Panc1 (cell line): ENCODE data around the gene ESRRA. TPM values are rescaled to one million over a fixed set of nuclear protein-coding genes. Genes with fewer than 3 reads are reported as not detected.
A peak's percentile ranks its signal among the peaks of the same experiment; 100 is the strongest.

Source experiments
- ATAC-seq: fragments of 200-7000 bp; cut with Tn5 transposase; 2 replicates; pipeline ENCODE4 v1.9.1; 2020; ENCODE audit warnings: mild to moderate bottlenecking, moderate library complexity
- BruUV-seq: library from RNA; stranded (reverse); fragments of 400-500 nt; replicated peaks from 2 replicates; lab custom pipeline; 2021; lab: Mats Ljungman, UMichigan
- CTCF ChIA-PET: fragments of 300-600 bp; sonication (Branson Sonifier 250); formaldehyde crosslinking; loops from one replicate; lab custom pipeline; 2022; ENCODE audit warnings: antibody characterized with exemption; lab: Charles Lee
- POLR2A ChIA-PET: fragments of 300-600 bp; sonication (Branson Sonifier 250); formaldehyde crosslinking; loops from one replicate; lab custom pipeline; 2022; ENCODE audit warnings: antibody characterized with exemption; lab: Charles Lee
- DNase-seq: peaks from one replicate; pipeline ENCODE4 v3.0.0-alpha.2; 2010; ENCODE audit warnings: low read depth, low spot score
- H3K27ac ChIP-seq: 2 replicates; pipeline ENCODE4 v1.5.1; 2011; ENCODE audit warnings: mild to moderate bottlenecking, low read length, inconsistent platforms
- H3K27me3 ChIP-seq: fragments of 200-500 bp; sonication (Bioruptor generic); 2 replicates; pipeline ENCODE4 v1.6.0; 2014; ENCODE audit warnings: low read length, inconsistent platforms; ENCODE audit not compliant: control insufficient read depth, insufficient read depth
- H3K36me3 ChIP-seq: fragments of 200-500 bp; sonication (Bioruptor generic); 2 replicates; pipeline ENCODE4 v1.5.1; 2014; ENCODE audit warnings: inconsistent platforms, mild to moderate bottlenecking, low read length, moderate library complexity; ENCODE audit not compliant: control insufficient read depth, insufficient read depth
- H3K4me1 ChIP-seq: 2 replicates; pipeline ENCODE4 v1.5.1; 2011; ENCODE audit warnings: inconsistent platforms, mild to moderate bottlenecking, low read length, moderate library complexity; ENCODE audit not compliant: control insufficient read depth, insufficient read depth
- H3K4me3 ChIP-seq, 2 experiments: 2 replicates each; pipeline ENCODE4 v1.5.1; 2011 to 2012; ENCODE audit warnings: low read depth in 2 of 2, low read length in 2 of 2, mild to moderate bottlenecking in 2 of 2, inconsistent platforms in 1 of 2, moderate library complexity in 1 of 2
- H3K9me3 ChIP-seq: fragments of 200-500 bp; sonication (Bioruptor generic); 2 replicates; pipeline ENCODE4 v1.5.1; 2014; ENCODE audit warnings: low read depth, mild to moderate bottlenecking, inconsistent platforms, low read length, moderate library complexity; ENCODE audit not compliant: control insufficient read depth, insufficient read depth
- POLR2AphosphoS5 ChIP-seq: IDR thresholded peaks from 2 replicates; pipeline ENCODE4 v1.6.1; 2012; ENCODE audit warnings: mild to moderate bottlenecking, low read depth, low read length, moderate library complexity
- SIN3A ChIP-seq: IDR thresholded peaks from 2 replicates; pipeline ENCODE4 v1.6.1; 2012; ENCODE audit warnings: low read depth, mild to moderate bottlenecking, low read length, moderate library complexity, borderline replicate concordance; ENCODE audit not compliant: insufficient read depth
- TCF7L2 ChIP-seq: IDR thresholded peaks from 2 replicates; pipeline ENCODE4 v1.6.1; 2011; ENCODE audit warnings: mild to moderate bottlenecking, low read depth, low read length, inconsistent platforms
- in situ Hi-C: cut with HindIII; loops from 2 replicates; pipeline ENCODE4 v1.10.0; 2016; ENCODE audit warnings: low sequenced_read_pairs, low pct_unique_long_range_greater_than_20kb
- intact Hi-C: fragments of 100-400 bp; cut with micrococcal nuclease; formaldehyde crosslinking; loops from one replicate; pipeline ENCODE4 v1.10.0; 2022; ENCODE audit not compliant: unreplicated experiment
- total RNA-seq: library from RNA; stranded (reverse); gene quantifications from one replicate; pipeline ENCODE4 v1.2.1, GENCODE V29; 2021; ENCODE audit not compliant: unreplicated experiment
- TF ChIP-seq, protein P1 (sequence below), 2 experiments: IDR thresholded peaks; 2 replicates each; pipeline ENCODE4 v1.6.1; 2011 to 2012; ENCODE audit warnings: low read depth in 2 of 2, control low read depth in 1 of 2, low read length in 1 of 2, mild to moderate bottlenecking in 1 of 2, moderate library complexity in 1 of 2; ENCODE audit not compliant: insufficient read depth in 1 of 2
- TF ChIP-seq, protein P2 (sequence below): fragments of 450-650 bp; IDR thresholded peaks from 2 replicates; pipeline ENCODE4 v1.5.1; 2017; ENCODE audit warnings: mild to moderate bottlenecking

Gene ESRRA
- total RNA-seq, 1 experiment from 2014 or later = 81.6 TPM

DNA sequence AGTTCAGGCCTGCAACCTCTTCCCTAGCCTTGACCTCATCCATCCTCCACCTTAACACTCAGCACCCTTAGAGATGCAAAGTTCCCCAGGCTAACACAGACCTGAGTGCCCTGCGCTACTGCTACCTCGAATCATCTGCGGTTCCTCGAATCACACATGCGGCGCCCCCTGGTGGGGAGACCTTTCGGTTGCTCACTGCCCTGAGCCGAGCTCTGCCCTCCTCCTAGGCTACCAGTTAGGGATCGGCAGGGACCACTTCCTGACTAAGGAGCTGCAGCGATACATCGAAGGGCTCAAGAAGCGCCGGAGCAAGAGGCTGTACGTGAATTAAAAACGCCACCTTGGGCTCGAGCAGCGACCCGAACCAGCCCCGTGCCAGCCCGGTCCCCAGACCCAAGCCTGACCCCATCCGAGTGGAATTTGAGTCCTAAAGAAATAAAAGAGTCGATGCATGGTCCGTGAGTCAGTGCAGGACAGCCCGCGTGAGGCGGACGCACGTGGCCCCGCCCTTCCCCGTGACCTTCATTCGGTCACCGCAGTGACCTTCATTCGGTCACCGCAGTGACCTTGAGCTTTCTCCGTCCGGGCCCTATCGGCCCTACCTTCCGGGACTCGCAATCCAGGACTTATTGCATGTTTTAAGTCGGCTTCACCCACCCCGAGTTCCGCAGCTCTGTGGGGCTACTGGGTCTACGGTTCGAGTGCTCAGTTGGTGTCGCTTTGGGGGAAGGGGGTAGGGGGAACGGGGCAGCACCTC is 830 bp upstream of the ESRRA start:
- peak; percentile 85 for DNase-seq
- intact Hi-C loops = loop anchor here (10.0 kb wide), 1 partner anchor 60 kb away; the partner anchor contains the start of genes FKBP2 and PPP1R14B
- in situ Hi-C loops = no loop called here
- Histone ChIP-seq H3K36me3 (no peaks in the 10 kb centered on the region), H3K9me3 (no peaks in the 10 kb centered on the region), H3K27me3 (no peaks in the 10 kb centered on the region), H3K4me1 (peaks cover 15% of the 10 kb centered on the region), H3K27ac (peak overlapping the region; percentile 95), H3K4me3 (peak overlapping the region; percentile 72 to 96)
- TSS peak; percentile 99 for BruUV-seq
- POLR2A ChIA-PET = interaction anchor here (0.6 to 1.5 kb wide), 5 partner anchors 13 to 315 kb away, joined by 4 to 10 read pairs (median 7); partner anchors contain the start of genes GPR137 and PRDX5
- CTCF ChIA-PET = interaction anchor here (0.5 to 2.3 kb wide), 8 partner anchors 13 to 1414 kb away, joined by 3 to 25 read pairs (median 4); partner anchors contain the start of genes GPR137, PLCB3, PRDX5 and TRMT112
- peak; percentile 60 for ATAC-seq
- no peak for TF ChIP-seq SIN3A
- TF ChIP-seq, protein P1, sequence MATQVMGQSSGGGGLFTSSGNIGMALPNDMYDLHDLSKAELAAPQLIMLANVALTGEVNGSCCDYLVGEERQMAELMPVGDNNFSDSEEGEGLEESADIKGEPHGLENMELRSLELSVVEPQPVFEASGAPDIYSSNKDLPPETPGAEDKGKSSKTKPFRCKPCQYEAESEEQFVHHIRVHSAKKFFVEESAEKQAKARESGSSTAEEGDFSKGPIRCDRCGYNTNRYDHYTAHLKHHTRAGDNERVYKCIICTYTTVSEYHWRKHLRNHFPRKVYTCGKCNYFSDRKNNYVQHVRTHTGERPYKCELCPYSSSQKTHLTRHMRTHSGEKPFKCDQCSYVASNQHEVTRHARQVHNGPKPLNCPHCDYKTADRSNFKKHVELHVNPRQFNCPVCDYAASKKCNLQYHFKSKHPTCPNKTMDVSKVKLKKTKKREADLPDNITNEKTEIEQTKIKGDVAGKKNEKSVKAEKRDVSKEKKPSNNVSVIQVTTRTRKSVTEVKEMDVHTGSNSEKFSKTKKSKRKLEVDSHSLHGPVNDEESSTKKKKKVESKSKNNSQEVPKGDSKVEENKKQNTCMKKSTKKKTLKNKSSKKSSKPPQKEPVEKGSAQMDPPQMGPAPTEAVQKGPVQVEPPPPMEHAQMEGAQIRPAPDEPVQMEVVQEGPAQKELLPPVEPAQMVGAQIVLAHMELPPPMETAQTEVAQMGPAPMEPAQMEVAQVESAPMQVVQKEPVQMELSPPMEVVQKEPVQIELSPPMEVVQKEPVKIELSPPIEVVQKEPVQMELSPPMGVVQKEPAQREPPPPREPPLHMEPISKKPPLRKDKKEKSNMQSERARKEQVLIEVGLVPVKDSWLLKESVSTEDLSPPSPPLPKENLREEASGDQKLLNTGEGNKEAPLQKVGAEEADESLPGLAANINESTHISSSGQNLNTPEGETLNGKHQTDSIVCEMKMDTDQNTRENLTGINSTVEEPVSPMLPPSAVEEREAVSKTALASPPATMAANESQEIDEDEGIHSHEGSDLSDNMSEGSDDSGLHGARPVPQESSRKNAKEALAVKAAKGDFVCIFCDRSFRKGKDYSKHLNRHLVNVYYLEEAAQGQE (IDR thresholded peaks at IDR 0.05; ENCODE audit: insufficient read depth in 1 of 2, low read depth in 2 of 2, low read length in 1 of 2) = no peak
- TF ChIP-seq, protein P2, sequence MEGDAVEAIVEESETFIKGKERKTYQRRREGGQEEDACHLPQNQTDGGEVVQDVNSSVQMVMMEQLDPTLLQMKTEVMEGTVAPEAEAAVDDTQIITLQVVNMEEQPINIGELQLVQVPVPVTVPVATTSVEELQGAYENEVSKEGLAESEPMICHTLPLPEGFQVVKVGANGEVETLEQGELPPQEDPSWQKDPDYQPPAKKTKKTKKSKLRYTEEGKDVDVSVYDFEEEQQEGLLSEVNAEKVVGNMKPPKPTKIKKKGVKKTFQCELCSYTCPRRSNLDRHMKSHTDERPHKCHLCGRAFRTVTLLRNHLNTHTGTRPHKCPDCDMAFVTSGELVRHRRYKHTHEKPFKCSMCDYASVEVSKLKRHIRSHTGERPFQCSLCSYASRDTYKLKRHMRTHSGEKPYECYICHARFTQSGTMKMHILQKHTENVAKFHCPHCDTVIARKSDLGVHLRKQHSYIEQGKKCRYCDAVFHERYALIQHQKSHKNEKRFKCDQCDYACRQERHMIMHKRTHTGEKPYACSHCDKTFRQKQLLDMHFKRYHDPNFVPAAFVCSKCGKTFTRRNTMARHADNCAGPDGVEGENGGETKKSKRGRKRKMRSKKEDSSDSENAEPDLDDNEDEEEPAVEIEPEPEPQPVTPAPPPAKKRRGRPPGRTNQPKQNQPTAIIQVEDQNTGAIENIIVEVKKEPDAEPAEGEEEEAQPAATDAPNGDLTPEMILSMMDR = peak; percentile 99
- peak; percentile 67 for TF ChIP-seq POLR2AphosphoS5

DNA sequence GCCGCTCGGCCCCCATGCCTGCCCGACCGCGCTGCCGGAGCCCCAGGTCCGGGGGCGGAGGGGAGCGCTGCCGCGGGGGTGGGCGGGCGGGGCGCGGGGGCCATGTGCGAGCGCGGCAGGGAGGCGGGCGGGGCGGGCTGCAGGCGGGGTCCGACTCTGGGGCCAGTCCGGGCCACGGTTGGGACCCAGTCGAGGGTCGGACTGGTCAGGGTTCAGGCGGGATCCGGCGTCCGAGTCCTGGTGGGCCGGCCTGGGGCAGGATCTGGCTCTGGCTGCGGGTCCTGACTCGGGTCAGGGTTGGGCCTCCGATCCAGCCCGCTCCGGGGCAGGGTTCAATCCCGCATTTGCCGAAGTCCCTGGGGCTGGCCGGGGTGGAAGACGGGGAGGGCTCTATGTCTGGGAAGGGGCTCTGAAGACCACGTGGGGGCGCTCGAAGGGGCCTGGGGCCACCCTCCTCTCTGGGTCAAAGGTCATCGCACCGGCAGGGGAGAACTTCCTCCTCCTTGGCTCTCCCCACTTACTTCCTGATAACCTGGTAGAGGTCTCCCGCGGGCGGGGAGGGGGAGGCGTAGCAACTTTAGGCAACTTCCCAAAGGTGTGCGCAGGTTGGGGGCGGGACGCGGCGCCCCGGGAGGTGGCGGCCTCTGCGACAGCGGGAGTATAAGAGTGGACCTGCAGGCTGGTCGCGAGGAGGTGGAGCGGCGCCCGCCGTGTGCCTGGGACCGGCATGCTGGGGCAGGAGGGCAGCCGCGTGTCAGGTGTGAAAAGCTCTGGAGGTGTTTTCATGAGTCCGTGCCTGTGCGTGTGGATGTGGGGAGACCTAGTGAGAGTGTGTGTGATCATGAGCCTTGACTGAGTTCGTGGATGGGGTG is 603 bp downstream of the ESRRA start:
- POLR2A ChIA-PET = interaction anchor here (0.6 to 1.1 kb wide), 5 partner anchors 11 to 1474 kb away, joined by 3 to 8 read pairs (median 4); partner anchors contain the start of genes BAD, PRDX5, STX5 and TRMT112
- H3K27me3 ChIP-seq = no peaks in the 10 kb centered on the region
- H3K27ac ChIP-seq = peak overlapping the region; percentile 77
- intact Hi-C loops = loop anchor here (10.0 kb wide), 1 partner anchor 61 kb away; the partner anchor contains the start of genes FKBP2 and PPP1R14B
- H3K36me3 ChIP-seq = no peaks in the 10 kb centered on the region
- DNase-seq (no peak), ATAC-seq (peak; percentile 39)
- TSS peak; percentile 77 for BruUV-seq
- no peaks in the 10 kb centered on the region for H3K9me3 ChIP-seq
- in situ Hi-C loops = no loop called here
- peak overlapping the region; percentile 72 to 80 for H3K4me3 ChIP-seq
- CTCF ChIA-PET = interaction anchor here (0.5 to 2.3 kb wide), 2 partner anchors 49 to 616 kb away, joined by 3 to 25 read pairs; no protein-coding TSS in a partner anchor
- TF ChIP-seq, protein P2 = peak; percentile 86
- peak; percentile 39; the same call in 1 of the 2 replicates for TF ChIP-seq POLR2AphosphoS5
- TF ChIP-seq, protein P1 (IDR thresholded peaks at IDR 0.05; ENCODE audit: insufficient read depth in 1 of 2, low read depth in 2 of 2, low read length in 1 of 2) = no peak
- no peak for TF ChIP-seq TCF7L2
- TF ChIP-seq SIN3A = 0 out of 2 replicates have a peak, but pooled peaks have one; percentile 69
- H3K4me1 ChIP-seq = peaks cover 13% of the 10 kb centered on the region
